Measurements from ENCODE around the gene TRMT11. TPM values are rescaled to one million over a fixed set of nuclear protein-coding genes. Genes with fewer than 3 reads are reported as not detected.

TRMT11 gene
- total and polyA plus RNA-seq, 9 of the 15 experiments (the other 6 are each of a cell fraction or from before 2014, with no cell fraction given): 38.8 to 88.0 (median 59.8) TPM

GRCh38 chr6:126064748-126065401, 78.5 kb downstream of the TRMT11 start (continued):
- TF ChIP-seq KDM1A (IDR thresholded peaks at IDR 0.05) (peak; percentile 49 to 73; a peak in 3 of 4 replicates), TEAD2 (tag; IDR thresholded peaks at IDR 0.05) (no peak), ATF7 (IDR thresholded peaks at IDR 0.05) (0 out of 2 replicates have a peak, but pooled peaks have one; percentile 17), BRD9 (IDR thresholded peaks at IDR 0.05; ENCODE audit: low read depth, partially characterized antibody) (no peak), DLX4 (CRISPR knock-in tag; IDR thresholded peaks at IDR 0.05) (no peak), DEAF1 (CRISPR knock-in tag; IDR thresholded peaks at IDR 0.05) (no peak), NRF1 (conservative IDR thresholded peaks at IDR 0.05 in 1 of 2, IDR thresholded peaks at IDR 0.05 in 1 of 2) (0 out of 4 replicates have a peak, but pooled peaks of 1 of the 2 experiments have one; percentile 18), USF1 (CRISPR knock-in tag; IDR thresholded peaks at IDR 0.05) (peak; percentile 79), BHLHE40 (IDR thresholded peaks at IDR 0.05; ENCODE audit: low read length) (peak; percentile 74), SP1 (CRISPR knock-in tag; IDR thresholded peaks at IDR 0.05) (no peak), CREB1 (IDR thresholded peaks at IDR 0.05) (no peak), CREB1 (CRISPR knock-in tag; IDR thresholded peaks at IDR 0.05) (no peak), FOXA3 (CRISPR knock-in tag; conservative IDR thresholded peaks at IDR 0.05 in 1 of 2, IDR thresholded peaks at IDR 0.05 in 1 of 2) (peak in 1 of 2 experiments; percentile 85; a peak in 2 of 4 replicates), ZNF324 (CRISPR knock-in tag; IDR thresholded peaks at IDR 0.05) (no peak), ZNF644 (tag; IDR thresholded peaks at IDR 0.05; ENCODE audit: low read depth) (no peak), SRSF3 (IDR thresholded peaks at IDR 0.05; ENCODE audit: insufficient read depth, low read length) (no peak), ZNF639 (CRISPR knock-in tag; conservative IDR thresholded peaks at IDR 0.05 in 1 of 2, IDR thresholded peaks at IDR 0.05 in 1 of 2) (0 out of 4 replicates have a peak, but pooled peaks of 1 of the 2 experiments have one; percentile 45), CHD1 (IDR thresholded peaks at IDR 0.05; ENCODE audit: low read length) (no peak), ATF1 (CRISPR knock-in tag; IDR thresholded peaks at IDR 0.05) (no peak), ATF1 (tag; IDR thresholded peaks at IDR 0.05) (peak; percentile 62), ZNF316 (IDR thresholded peaks at IDR 0.05) (peak; percentile 35; the same call in 1 of the 2 replicates), RBBP5 (IDR thresholded peaks at IDR 0.05; ENCODE audit: borderline replicate concordance, insufficient read depth, low read length, poor library complexity, severe bottlenecking) (no peak), FOXP1 (CRISPR knock-in tag; IDR thresholded peaks at IDR 0.05) (no peak), ADNP (tag; IDR thresholded peaks at IDR 0.05) (no peak), HOXB6 (CRISPR knock-in tag; IDR thresholded peaks at IDR 0.05; ENCODE audit: borderline replicate concordance) (no peak), FIP1L1 (IDR thresholded peaks at IDR 0.05; ENCODE audit: low read depth, low read length, poor library complexity, severe bottlenecking) (no peak)

Data from K562 (cell line).